GM19328 (cell line): ENCODE results near the gene ZC3H12D.

ENCODE experiments used
- ATAC-seq: cut with Tn5 transposase; IDR thresholded peaks from one replicate; pipeline ENCODE4 v1.9.1; 2021; ENCODE audit warnings: mild to moderate bottlenecking, moderate library complexity; ENCODE audit not compliant: unreplicated experiment

The ZC3H12D gene

DNA sequence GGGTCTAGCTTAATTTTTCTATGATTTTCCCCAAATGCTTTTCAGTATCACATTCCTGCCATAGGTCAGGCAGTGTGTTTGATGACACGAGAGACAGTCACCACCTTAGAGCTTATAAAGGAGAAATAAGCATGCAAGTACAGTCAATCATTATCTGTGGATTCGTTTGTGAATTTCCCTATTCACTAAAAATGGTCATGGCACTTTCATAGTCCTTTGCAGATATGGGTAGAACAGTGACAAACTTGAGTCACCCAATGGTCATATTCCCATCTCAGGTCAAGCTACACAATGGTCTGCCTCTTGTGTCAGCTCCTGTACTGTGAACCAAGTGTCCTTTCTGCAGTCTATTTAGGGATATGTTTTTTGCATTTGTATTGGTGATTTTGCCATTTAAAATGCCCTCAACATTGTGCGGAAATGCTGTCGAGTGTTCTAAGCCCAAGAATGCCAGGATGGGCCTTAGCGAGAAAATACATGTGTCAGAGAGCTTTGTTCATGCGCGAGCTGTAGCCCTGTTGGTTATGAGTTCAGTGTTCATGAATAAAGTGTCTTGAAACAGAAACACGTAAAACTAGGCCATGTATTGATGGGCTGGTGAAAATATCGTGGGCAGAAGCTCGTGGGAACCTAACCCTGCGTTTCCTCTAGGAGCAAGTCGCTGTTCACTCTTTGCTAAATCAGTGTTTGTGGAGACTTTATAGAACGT is 65.0 kb downstream of the ZC3H12D start:
- no peak for ATAC-seq

DNA sequence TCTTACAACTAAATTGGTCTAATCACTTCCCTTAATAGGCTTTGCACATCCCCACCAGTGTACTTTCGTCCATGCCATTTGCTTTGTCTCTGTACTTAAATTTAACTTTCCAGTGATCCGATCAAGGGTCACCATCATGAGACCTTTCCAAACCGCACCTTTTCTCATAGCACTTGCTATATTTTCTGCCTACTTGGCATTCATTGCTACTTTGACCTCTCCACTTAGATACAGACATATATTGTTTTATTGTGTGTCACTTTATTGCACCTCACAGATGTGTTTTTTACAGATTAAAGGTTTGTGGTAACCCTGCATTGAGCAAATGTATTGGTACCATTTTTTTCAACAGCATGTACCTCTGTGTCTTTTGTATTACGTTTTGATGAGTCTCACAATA is 70.0 kb downstream of the ZC3H12D start:
- ATAC-seq, result no peak

DNA sequence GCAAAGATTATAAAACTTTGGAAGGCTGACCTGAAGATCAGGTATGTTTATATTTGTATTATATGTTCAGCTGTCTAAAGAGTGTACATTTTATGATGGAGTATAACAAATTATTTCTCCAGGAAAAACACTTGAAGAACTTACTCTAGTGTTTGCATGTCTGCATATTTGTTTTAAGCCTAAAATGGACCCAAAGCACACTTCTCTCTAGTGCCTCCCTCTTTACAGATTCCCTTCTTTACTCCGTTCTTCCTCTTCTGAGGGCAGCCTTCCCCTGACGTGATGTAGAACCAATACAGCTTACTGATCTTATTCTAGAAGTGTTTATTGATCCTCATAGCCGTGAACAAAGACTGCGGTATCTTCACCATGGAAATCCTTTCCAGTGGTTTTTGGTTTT is 70.8 kb downstream of the ZC3H12D start:
- no peak for ATAC-seq

DNA sequence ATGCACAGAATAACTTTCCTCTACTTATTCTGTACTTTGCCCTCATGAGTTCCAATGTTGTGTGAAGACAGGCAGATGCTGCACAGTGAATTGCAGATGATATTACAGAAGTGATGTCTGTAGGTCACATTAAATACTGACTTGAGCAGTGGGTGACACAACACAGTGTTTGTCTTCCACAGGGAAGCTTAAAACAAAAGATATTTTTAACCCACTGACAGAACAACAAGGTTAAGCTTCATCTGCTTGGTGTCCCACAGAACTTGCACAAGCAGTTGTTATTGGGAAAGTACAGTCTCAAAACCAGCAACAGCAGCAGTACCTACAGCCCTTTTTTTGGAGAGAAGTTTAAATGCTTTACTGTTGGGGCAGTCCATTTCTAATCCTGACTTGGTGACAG is 74.3 kb downstream of the ZC3H12D start:
- ATAC-seq, result no peak

DNA sequence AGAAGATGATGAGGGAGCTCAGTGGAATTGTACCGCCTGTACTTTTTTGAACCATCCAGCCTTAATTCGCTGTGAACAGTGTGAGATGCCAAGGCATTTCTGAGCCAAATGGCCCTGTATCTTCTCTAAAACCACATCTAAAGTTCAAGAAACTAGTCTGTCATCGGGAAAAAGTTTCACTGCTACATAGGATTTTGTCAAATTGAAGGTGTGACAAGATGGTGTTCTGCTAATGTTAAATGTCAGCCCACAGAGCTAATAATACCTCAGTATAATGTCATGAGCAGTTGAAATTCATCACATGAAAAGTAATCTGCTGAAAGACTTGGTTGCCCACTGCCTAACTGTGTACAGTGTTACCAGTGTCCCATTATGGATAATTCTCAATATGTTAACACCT is 75.2 kb downstream of the ZC3H12D start:
- ATAC-seq, result no peak

DNA sequence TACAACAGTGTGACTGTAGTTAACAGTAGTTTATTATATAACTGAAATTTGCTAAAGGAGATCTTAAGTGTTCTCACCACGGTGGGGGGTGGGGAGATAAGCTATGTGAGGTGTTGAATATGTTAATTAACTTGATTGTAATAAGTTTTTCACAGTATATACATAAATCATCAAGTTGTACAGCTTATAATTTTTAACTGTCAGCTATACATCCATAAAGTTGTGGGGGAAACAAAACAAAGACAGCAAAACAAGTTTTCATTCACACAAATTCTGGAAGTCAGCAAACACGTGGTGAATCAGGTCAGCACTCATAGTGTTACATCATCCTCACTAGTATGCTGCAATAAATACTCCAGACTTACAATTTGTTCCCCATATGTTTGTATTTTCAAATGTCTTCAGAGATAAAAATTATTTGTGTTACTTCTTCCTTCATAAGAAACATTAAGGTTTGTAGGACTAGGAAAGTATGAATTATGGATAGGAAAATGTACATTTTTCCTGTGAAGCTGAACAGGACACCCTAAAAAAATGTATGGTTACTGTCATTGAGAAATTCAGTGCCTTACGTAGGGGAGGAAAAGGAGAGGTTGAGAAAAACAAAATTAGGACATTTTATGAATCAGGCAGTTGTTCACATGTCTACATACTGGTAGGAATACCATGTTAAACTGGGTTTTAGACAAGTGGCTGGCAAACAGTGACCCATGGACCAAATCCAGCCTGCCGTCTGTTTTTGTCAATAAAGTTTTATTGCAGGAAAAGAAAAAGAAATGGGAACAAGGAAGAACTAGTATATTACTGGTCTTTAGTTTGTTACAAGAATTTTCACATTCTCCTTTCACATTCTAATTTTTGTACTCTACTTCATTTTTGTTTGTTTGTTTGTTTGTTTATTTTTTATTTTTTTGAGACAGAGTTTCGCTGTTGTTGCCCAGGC is 78.7 kb downstream of the ZC3H12D start:
- ATAC-seq, result no peak

DNA sequence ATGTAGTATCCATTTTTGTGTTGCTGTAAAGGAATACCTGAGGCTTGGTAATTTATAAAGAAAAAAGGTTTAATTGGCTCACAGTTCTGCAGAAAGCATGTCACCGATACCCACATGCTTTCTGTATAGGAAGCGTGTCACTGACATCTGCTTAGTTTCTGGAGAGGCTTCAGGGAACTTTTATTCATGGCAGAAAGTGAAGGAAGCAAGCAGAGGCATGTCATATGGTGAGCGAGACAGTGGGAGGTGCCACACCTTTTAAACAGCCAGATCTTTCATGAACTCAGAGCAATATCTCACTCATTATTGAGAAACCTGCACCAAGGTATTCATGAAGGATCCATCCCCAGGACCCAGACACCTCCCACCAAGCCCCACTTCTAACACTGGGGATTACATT is 81.3 kb downstream of the ZC3H12D start:
- no peak for ATAC-seq

DNA sequence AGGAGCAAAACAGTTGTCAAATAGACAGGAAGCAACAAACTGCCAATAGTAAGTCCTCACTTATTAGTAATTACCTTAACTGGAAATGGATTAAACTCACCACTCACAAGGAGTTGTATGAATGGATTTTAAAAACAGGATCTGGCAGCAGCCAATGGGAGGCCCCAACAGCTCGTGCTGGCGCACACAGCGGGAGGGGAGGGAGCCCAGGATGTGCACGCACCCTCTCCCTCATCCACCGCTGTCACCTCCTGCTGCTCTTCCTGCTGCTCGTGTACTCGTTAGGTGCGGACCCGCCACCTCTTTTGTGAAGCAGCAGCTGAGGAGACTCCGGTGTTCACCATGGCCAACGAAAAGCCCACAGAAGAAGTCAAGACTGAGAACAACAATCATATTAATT is 84.8 kb downstream of the ZC3H12D start, which contains the start of gene SUMO4:
Gene SUMO4 (plus strand): TSS at position 213 of the 400 bp plus-strand sequence. CDS start 130 bp downstream, at position 343.
- no peak for ATAC-seq

DNA sequence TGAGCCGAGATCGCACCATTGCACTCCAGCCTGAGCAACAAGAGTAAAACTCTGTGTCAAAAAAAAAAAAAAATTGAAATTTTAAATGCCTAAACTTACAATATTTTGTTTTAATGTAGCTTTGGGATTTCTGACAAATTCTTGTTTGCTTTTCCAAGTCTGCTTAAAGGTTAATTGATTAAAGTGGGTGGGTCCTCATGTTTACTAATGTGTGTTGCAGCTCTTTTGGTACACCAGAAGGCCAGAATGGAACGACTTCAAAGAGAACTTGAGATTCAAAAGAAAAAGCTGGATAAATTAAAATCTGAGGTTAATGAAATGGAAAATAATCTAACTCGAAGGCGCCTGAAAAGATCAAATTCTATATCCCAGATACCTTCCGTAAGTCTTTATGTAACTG is 87.4 kb downstream of the ZC3H12D start:
- no peak for ATAC-seq
